ENCODE data around the gene CNPY3. TPM values are rescaled to one million over a fixed set of nuclear protein-coding genes. Genes with fewer than 3 reads are reported as not detected.

CNPY3 gene
- total and polyA plus RNA-seq, 2 of the 13 experiments (the other 11 are each of a cell fraction or from before 2014, with no cell fraction given) = 42.3 to 60.2 TPM

GRCh38 chr6:42978839-42979522 is 49.7 kb downstream of the CNPY3 start, which contains the start of gene PEX6 (continued):
- TF ChIP-seq ZBTB14 (CRISPR knock-in tag; IDR thresholded peaks at IDR 0.05) = no peak
- TF ChIP-seq FOXA1 (IDR thresholded peaks at IDR 0.05) = no peak
- no peak for TF ChIP-seq FOXA1 (CRISPR knock-in tag; IDR thresholded peaks at IDR 0.05)
- TF ChIP-seq CSRNP2 (CRISPR knock-in tag; conservative IDR thresholded peaks at IDR 0.05; ENCODE audit: low read depth) = no peak; the same call in 1 of the 2 replicates
- peak; percentile 97; the same call in 1 of the 2 replicates for TF ChIP-seq SMAD1 (CRISPR knock-in tag; IDR thresholded peaks at IDR 0.05; ENCODE audit: borderline replicate concordance, low read depth)
- TF ChIP-seq PHF21A (CRISPR knock-in tag; IDR thresholded peaks at IDR 0.05) = peak; percentile 80
- no peak for TF ChIP-seq CBX2 (IDR thresholded peaks at IDR 0.05; ENCODE audit: low read depth, low read length)
- TF ChIP-seq CBX2 (CRISPR knock-in tag; IDR thresholded peaks at IDR 0.05; ENCODE audit: low read depth) = no peak
- no peak for TF ChIP-seq MZF1 (CRISPR knock-in tag; IDR thresholded peaks at IDR 0.05; ENCODE audit: borderline replicate concordance)
- no peak for TF ChIP-seq ZNF589 (CRISPR knock-in tag; conservative IDR thresholded peaks at IDR 0.05)
- no peak for TF ChIP-seq ZNF879 (CRISPR knock-in tag; IDR thresholded peaks at IDR 0.05)
- no peak; the same call in 1 of the 2 replicates for TF ChIP-seq PRDM15 (CRISPR knock-in tag; IDR thresholded peaks at IDR 0.05)
- peak; percentile 69; the same call in 1 of the 2 replicates for TF ChIP-seq ZBTB20 (CRISPR knock-in tag; IDR thresholded peaks at IDR 0.05; ENCODE audit: borderline replicate concordance, low read depth)
- peak; percentile 92 for TF ChIP-seq PATZ1 (CRISPR knock-in tag; IDR thresholded peaks at IDR 0.05)
- no peak for TF ChIP-seq FOSL1 (CRISPR knock-in tag; IDR thresholded peaks at IDR 0.05; ENCODE audit: borderline replicate concordance)
- TF ChIP-seq HOXA5 (CRISPR knock-in tag; IDR thresholded peaks at IDR 0.05) = no peak
- peak; percentile 90; the same call in 1 of the 2 replicates for TF ChIP-seq ZNF788 (CRISPR knock-in tag; IDR thresholded peaks at IDR 0.05; ENCODE audit: borderline replicate concordance)
- TF ChIP-seq RFX1 (IDR thresholded peaks at IDR 0.05) = no peak
- no peak for TF ChIP-seq ZBTB44 (CRISPR knock-in tag; IDR thresholded peaks at IDR 0.05)
- peak; percentile 77; the same call in 1 of the 2 replicates for TF ChIP-seq CAMTA2 (CRISPR knock-in tag; IDR thresholded peaks at IDR 0.05; ENCODE audit: borderline replicate concordance)
